Mesendoderm (in vitro differentiated cells): ENCODE measurements around the gene TNFRSF18.

Experiments used
- DNase-seq: peaks from one replicate; pipeline ENCODE4 v3.0.0; 2013
- H2AK5ac ChIP-seq: 2 replicates; pipeline ENCODE4 v1.6.1; 2013; ENCODE audit warnings: low read length, inconsistent platforms
- H2BK120ac ChIP-seq: 2 replicates; pipeline ENCODE4 v1.6.1; 2013; ENCODE audit warnings: low read depth, mild to moderate bottlenecking, low read length, moderate library complexity, mixed read lengths
- H2BK15ac ChIP-seq: replicated peaks from 2 replicates; pipeline ENCODE4 v1.6.1; 2013; ENCODE audit warnings: low read depth, mild to moderate bottlenecking, moderate library complexity
- H2BK5ac ChIP-seq: 2 replicates; pipeline ENCODE4 v1.6.1; 2013; ENCODE audit warnings: low read length, inconsistent platforms
- H3K18ac ChIP-seq: 2 replicates; pipeline ENCODE4 v1.6.1; 2013; ENCODE audit warnings: mild to moderate bottlenecking, low read length, mixed read lengths
- H3K23ac ChIP-seq: one replicate; pipeline ENCODE4 v1.6.1; 2013; ENCODE audit warnings: low read length
- H3K27ac ChIP-seq: 2 replicates; pipeline ENCODE4 v1.5.1; 2013; ENCODE audit warnings: low read depth, mild to moderate bottlenecking, inconsistent platforms, low read length, moderate library complexity
- H3K27me3 ChIP-seq: 2 replicates; pipeline ENCODE4 v1.6.1; 2013; ENCODE audit warnings: low read length, control low read depth, mild to moderate bottlenecking, inconsistent platforms; ENCODE audit not compliant: insufficient read depth, poor library complexity
- H3K36me3 ChIP-seq: 2 replicates; pipeline ENCODE4 v1.6.1; 2013; ENCODE audit warnings: low read length, inconsistent platforms; ENCODE audit not compliant: control insufficient read depth, insufficient read depth
- H3K4ac ChIP-seq: one replicate; pipeline ENCODE4 v1.6.1; 2013; ENCODE audit warnings: low read depth, mild to moderate bottlenecking, low read length, moderate library complexity
- H3K4me1 ChIP-seq: 2 replicates; pipeline ENCODE4 v1.6.1; 2013; ENCODE audit warnings: low read depth, low read length, inconsistent platforms; ENCODE audit not compliant: control insufficient read depth
- H3K4me2 ChIP-seq: 2 replicates; pipeline ENCODE4 v1.6.1; 2013; ENCODE audit warnings: low read length
- H3K4me3 ChIP-seq: 2 replicates; pipeline ENCODE4 v1.5.1; 2013; ENCODE audit warnings: mild to moderate bottlenecking, low read length
- H3K56ac ChIP-seq: one replicate; pipeline ENCODE4 v1.6.1; 2013; ENCODE audit warnings: low read length
- H3K79me1 ChIP-seq: 2 replicates; pipeline ENCODE4 v1.6.1; 2013; ENCODE audit warnings: low read length, inconsistent platforms
- H3K79me2 ChIP-seq: 2 replicates; pipeline ENCODE4 v1.6.1; 2013; ENCODE audit warnings: mild to moderate bottlenecking, low read length; ENCODE audit not compliant: control insufficient read depth, insufficient read depth
- H3K9ac ChIP-seq: 2 replicates; pipeline ENCODE4 v1.6.1; 2013; ENCODE audit warnings: low read length, inconsistent platforms
- H4K5ac ChIP-seq: one replicate; pipeline ENCODE4 v1.6.1; 2013; ENCODE audit warnings: low read length
- H4K8ac ChIP-seq: one replicate; pipeline ENCODE4 v1.6.1; 2013; ENCODE audit warnings: low read depth, mild to moderate bottlenecking, control low read depth, low read length, moderate library complexity
- WGBS: extraction: QIAGEN DNeasy Blood & Tissue Kit; methylation state at CpG from one replicate; pipeline ENCODE4 v1.1.7; 2013; ENCODE audit warnings: low lambda C conversion rate, missing lambda C conversion rate; ENCODE audit not compliant: insufficient coverage; ENCODE audit errors: extremely low coverage; 5-methylcytosine and 5-hydroxymethylcytosine counted together

The TNFRSF18 gene

GRCh38 chr1:1239227-1239613 lies 32.8 kb upstream of the TNFRSF18 start:
- H3K27ac ChIP-seq: no peak overlapping the region
- no peak overlapping the region for H2BK120ac ChIP-seq
- no peak overlapping the region for H3K4ac ChIP-seq
- no peaks in the 10 kb centered on the region for H3K27me3 ChIP-seq
- H3K18ac ChIP-seq: no peak overlapping the region
- H3K36me3 ChIP-seq: no peaks in the 10 kb centered on the region
- no peak overlapping the region for H3K56ac ChIP-seq
- no peak overlapping the region for H3K9ac ChIP-seq
- H3K4me1 ChIP-seq: no peaks in the 10 kb centered on the region
- WGBS: no CpG with 5 or more reads among the region's 15 CpGs
- H2BK15ac ChIP-seq: no peak overlapping the region
- no peak overlapping the region for H2AK5ac ChIP-seq
- no peak for DNase-seq
- no peak overlapping the region for H3K4me3 ChIP-seq
- H3K4me2 ChIP-seq: no peak overlapping the region
- H3K79me1 ChIP-seq: peaks cover 4% of the 10 kb centered on the region
- no peak overlapping the region for H2BK5ac ChIP-seq
- H3K79me2 ChIP-seq: no peaks in the 10 kb centered on the region
- no peak overlapping the region for H3K23ac ChIP-seq
- no peak overlapping the region for H4K8ac ChIP-seq
- no peak overlapping the region for H4K5ac ChIP-seq

- Histone ChIP-seq H3K27me3 (no peaks in the 10 kb centered on the region), H3K36me3 (no peaks in the 10 kb centered on the region), H3K18ac (no peak overlapping the region), H3K79me2 (peaks cover 4% of the 10 kb centered on the region), H3K4ac (no peak overlapping the region), H2AK5ac (no peak overlapping the region), H3K79me1 (peaks cover 7% of the 10 kb centered on the region), H4K5ac (no peak overlapping the region), H2BK120ac (no peak overlapping the region), H3K4me3 (no peak overlapping the region), H3K9ac (no peak overlapping the region), H3K56ac (no peak overlapping the region), H3K4me2 (no peak overlapping the region), H4K8ac (no peak overlapping the region), H2BK5ac (no peak overlapping the region), H3K23ac (no peak overlapping the region), H2BK15ac (no peak overlapping the region), H3K4me1 (no peaks in the 10 kb centered on the region), H3K27ac (no peak overlapping the region)
- no CpG with 5 or more reads among the region's 19 CpGs for WGBS
- no peak for DNase-seq
Observed at GRCh38 chr1:1238702-1239178, 32.3 kb upstream of the TNFRSF18 start.

DNA sequence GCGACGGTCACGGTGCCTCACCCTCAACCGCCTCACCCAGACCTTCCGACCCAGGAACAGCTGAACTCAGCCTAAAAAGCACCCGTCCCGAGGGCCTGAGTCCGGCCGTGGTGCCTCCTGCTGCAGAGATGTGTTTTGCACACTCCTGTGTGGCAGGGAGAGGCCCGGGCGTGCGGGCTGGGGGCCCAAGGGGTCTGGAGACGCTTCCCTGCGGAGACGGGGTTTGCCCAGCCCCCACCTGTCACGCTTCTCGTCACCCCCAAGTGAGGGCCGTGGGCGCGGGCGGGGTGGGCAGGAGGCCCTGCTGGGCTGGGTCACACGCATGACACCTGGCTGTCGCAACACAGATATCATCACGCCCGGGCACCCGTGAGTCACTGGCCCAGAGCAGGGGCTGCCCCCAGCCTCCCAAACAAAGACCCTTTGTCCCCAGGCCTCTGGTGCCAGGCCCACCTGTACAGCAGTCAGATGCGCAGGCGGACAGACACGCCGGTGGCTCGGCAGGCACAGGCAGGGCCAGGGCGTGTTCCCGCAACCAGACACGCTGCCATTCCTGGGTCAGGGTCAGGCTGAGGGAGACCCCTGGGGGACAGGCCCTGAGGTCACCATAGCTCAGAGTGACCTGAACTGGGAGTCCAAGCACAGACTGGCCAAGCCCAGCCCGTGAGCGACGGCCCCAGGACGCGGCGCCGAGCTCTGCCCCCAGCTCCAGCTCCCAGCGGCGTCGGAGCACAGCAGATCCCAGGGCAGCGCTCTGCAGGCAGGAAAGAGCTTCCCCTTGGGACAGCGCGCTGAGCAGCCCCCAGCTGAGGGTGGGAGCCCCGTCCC lies 31.7 kb upstream of the TNFRSF18 start:
- Histone ChIP-seq H3K36me3 (no peaks in the 10 kb centered on the region), H2AK5ac (no peak overlapping the region), H3K18ac (no peak overlapping the region), H4K8ac (no peak overlapping the region), H3K27me3 (no peaks in the 10 kb centered on the region), H2BK120ac (no peak overlapping the region), H3K27ac (no peak overlapping the region), H3K4me2 (no peak overlapping the region), H3K4ac (no peak overlapping the region), H3K79me2 (peaks cover 10% of the 10 kb centered on the region), H3K56ac (no peak overlapping the region), H3K23ac (no peak overlapping the region), H4K5ac (no peak overlapping the region), H2BK5ac (no peak overlapping the region), H3K4me1 (no peaks in the 10 kb centered on the region), H3K4me3 (no peak overlapping the region), H3K9ac (no peak overlapping the region), H2BK15ac (no peak overlapping the region), H3K79me1 (peaks cover 10% of the 10 kb centered on the region)
- WGBS: no CpG with 5 or more reads among the region's 48 CpGs
- no peak for DNase-seq

DNA sequence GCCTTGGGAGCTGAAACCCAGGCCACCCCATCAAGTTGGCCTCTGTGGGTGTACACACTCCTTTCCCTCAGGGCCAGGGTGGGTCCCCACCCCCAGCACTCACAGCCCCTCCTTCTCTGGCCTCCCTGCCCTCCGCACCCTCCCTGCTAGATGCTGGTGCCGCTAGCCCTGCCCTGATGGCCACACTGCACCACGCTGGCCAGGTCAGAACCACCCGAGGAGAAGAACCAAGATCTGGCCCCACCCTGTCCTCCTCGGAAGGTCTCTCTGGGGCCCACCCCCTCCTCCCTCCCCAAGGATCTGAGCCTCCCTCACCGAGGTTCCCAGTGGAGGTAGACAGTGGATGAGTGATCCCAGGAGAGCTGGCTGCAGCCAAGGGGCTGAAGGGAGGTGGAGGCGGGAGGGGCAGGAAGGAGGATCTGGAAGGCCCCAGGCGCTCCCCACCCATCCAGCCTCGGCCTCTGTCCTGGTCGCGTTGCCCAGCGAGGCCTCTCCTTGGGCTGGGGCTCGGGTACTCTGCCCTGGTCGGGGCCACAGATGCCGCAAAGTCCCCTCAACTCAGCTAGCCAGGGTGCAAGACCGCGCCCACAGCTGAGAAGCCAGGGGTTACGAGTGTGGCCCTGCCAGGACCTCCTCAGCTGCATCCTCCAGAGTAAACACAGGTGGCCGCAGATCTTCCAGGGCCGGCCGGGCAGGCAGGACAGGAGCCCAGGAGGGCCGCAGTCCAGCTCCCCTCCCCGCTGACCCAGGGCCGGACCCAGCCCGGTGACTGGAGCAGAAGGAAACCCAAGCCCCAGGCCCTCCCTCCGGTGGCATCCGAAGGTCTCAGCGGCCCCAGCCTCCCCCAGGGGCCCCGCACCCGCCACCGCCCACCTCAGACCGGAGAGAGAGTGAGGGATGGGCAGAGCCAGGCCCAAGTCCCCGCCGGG lies 30.8 kb upstream of the TNFRSF18 start:
- Histone ChIP-seq H3K79me1 (peaks cover 14% of the 10 kb centered on the region), H3K27ac (no peak overlapping the region), H4K5ac (no peak overlapping the region), H2BK15ac (no peak overlapping the region), H2BK5ac (no peak overlapping the region), H3K56ac (no peak overlapping the region), H3K23ac (no peak overlapping the region), H2AK5ac (no peak overlapping the region), H3K4ac (no peak overlapping the region), H2BK120ac (no peak overlapping the region), H3K4me1 (peaks cover 3% of the 10 kb centered on the region), H3K79me2 (peaks cover 14% of the 10 kb centered on the region), H3K18ac (no peak overlapping the region), H4K8ac (no peak overlapping the region), H3K27me3 (no peaks in the 10 kb centered on the region), H3K4me3 (no peak overlapping the region), H3K36me3 (no peaks in the 10 kb centered on the region), H3K9ac (no peak overlapping the region), H3K4me2 (no peak overlapping the region)
- WGBS: no CpG with 5 or more reads among the region's 34 CpGs
- no peak for DNase-seq

DNA sequence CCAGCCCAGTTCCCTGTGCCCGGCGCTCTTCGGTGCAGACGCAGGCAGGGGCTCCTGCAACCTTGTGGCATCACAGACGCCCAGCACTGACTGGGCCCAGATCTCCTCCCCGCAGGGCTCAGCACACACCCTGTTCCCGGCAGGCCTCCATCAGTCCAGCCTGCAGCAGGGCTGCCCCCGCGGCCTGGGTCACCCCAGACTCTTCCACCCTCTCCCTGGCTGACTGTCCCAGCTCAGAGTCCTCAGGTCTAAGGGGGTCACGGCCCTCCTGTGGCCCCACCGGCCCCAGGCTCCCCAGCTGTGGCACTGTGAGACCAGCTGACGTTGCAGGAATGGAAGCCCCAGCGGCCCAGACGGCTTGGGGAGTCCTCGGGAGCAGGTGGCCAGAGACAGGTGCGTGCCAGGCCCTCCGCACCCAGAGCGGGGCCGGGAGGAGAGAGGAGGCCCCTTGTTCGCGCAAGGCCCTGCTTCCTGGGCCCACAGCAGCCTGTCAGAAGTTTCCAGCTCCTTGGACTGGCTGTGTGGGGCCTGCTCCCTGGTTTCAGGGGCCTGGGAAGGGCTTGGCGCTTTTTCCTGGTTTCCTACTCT lies 29.9 kb upstream of the TNFRSF18 start:
- WGBS: no CpG with 5 or more reads among the region's 22 CpGs
- peaks cover 15% of the 10 kb centered on the region for H3K79me1 ChIP-seq
- no peak overlapping the region for H2BK15ac ChIP-seq
- H3K27me3 ChIP-seq: no peaks in the 10 kb centered on the region
- peaks cover 14% of the 10 kb centered on the region for H3K79me2 ChIP-seq
- H4K5ac ChIP-seq: no peak overlapping the region
- H3K23ac ChIP-seq: no peak overlapping the region
- no peak overlapping the region for H3K27ac ChIP-seq
- H3K18ac ChIP-seq: no peak overlapping the region
- DNase-seq: no peak
- H4K8ac ChIP-seq: no peak overlapping the region
- no peak overlapping the region for H3K56ac ChIP-seq
- H3K9ac ChIP-seq: no peak overlapping the region
- H3K36me3 ChIP-seq: no peaks in the 10 kb centered on the region
- H3K4me2 ChIP-seq: no peak overlapping the region
- H2AK5ac ChIP-seq: no peak overlapping the region
- H2BK5ac ChIP-seq: no peak overlapping the region
- peaks cover 3% of the 10 kb centered on the region for H3K4me1 ChIP-seq
- no peak overlapping the region for H2BK120ac ChIP-seq
- no peak overlapping the region for H3K4me3 ChIP-seq
- no peak overlapping the region for H3K4ac ChIP-seq
